LNCAP (cell line): Measurements from ENCODE around the gene TOMM40L.

Experiments used
- TF ChIP-seq, protein P1 (sequence below): fragments of 450-650 bp; IDR thresholded peaks from 2 replicates; pipeline ENCODE4 v1.5.1; 2017; ENCODE audit warnings: mild to moderate bottlenecking

The TOMM40L gene

DNA sequence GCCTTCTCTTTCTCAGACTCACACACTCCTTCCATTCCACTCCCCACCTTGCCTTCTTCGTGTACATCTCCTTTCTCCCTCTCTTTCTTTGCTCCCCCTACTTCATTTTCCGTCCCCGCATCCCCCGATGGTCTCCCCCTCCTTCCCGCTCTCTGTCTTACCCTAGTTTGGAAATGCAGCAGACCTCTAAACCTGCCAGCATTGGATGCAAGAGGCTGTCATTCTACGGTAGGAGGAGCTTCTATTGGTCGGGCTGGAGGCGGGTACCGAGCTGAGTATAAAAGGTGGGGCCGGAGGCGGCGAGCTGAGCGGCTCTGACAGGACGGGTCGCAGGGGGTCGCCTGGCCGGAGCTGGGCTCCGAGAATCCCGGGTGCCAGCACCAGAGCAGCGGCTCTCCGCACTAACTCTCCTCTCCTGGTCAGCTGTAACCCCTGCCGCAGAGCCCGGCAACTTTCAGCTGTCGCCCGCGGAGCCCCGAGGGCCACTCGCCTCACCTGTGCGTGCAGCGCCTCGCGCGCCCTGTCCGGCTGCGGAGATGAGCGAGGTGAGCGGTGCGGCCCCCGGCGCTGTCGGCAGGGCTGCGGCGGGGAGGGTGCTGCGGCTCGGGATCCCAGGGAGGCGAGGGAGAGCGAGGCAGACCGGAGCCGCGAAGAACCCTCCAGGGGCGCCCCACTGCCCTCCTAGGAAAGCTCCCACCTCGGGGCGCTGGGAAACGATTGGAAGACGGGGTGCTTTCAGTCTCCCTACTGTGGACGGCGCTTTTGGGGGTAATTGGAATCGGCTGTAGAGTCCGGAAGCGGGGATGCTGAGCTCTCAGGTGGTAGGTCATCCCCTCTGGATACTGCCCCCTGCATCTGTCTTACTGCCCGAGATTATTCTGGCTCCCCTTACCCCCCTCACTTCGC lies 32.8 kb downstream of the TOMM40L start, which contains the start of gene PCP4L1:
TSS of gene PCP4L1 (plus strand) at position 307 of the 906 bp plus-strand sequence. CDS start at position 537, 230 bp downstream.
- TF ChIP-seq, protein P1, sequence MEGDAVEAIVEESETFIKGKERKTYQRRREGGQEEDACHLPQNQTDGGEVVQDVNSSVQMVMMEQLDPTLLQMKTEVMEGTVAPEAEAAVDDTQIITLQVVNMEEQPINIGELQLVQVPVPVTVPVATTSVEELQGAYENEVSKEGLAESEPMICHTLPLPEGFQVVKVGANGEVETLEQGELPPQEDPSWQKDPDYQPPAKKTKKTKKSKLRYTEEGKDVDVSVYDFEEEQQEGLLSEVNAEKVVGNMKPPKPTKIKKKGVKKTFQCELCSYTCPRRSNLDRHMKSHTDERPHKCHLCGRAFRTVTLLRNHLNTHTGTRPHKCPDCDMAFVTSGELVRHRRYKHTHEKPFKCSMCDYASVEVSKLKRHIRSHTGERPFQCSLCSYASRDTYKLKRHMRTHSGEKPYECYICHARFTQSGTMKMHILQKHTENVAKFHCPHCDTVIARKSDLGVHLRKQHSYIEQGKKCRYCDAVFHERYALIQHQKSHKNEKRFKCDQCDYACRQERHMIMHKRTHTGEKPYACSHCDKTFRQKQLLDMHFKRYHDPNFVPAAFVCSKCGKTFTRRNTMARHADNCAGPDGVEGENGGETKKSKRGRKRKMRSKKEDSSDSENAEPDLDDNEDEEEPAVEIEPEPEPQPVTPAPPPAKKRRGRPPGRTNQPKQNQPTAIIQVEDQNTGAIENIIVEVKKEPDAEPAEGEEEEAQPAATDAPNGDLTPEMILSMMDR: no peak

DNA sequence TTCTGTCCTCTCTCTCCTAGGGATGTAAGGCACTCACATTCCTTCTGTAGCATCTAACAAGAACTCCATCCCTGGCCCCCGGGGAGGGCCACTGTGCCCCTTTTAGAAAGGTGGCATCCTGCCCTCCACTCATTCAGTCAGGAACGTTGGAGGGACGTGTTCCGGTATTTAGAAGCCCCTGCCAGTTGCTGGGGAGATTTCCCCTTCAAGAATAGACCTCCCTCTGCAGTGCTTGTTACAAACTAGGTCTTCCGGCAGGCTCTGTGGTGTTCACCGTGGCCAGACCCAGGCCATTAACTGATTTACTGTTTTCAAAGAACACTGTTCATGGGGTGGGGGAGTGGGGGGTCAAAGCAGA lies 33.5 kb downstream of the TOMM40L start:
- TF ChIP-seq, protein P1: no peak

- TF ChIP-seq, protein P1: no peak
These were observed 33.9 kb downstream of the TOMM40L start for GRCh38 chr1:161259765-161260164.

GRCh38 chr1:161260376-161261260 lies 34.8 kb downstream of the TOMM40L start:
- TF ChIP-seq, protein P1: no peak

GRCh38 chr1:161261261-161262235 lies 35.7 kb downstream of the TOMM40L start:
- TF ChIP-seq, protein P1: no peak

DNA sequence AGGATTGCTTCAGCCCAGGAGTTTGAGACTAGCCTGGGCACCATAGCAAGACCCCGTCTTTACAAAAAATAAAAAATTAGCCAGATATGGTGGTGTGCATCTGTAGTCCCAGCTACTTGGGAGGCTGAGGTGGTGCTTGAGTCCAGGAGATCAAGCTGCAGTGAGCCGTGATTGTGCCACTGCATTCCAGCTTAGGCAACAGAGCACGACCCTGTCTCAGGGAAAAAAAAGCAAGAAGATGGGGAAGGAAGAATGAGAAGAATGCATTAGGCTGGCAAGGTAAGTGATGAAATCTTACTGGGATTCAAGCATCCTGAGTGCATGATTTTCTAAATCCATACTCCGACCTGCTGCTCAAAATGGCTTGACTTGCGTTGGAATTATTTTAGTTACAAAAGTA lies 39.4 kb downstream of the TOMM40L start:
- TF ChIP-seq, protein P1: no peak
